Mesendoderm (in vitro differentiated cells): ENCODE data around the gene ZDHHC9.

Source experiments
- DNase-seq: peaks from one replicate; pipeline ENCODE4 v3.0.0; 2013
- H2AK5ac ChIP-seq: 2 replicates; pipeline ENCODE4 v1.6.1; 2013; ENCODE audit warnings: low read length, inconsistent platforms
- H2BK120ac ChIP-seq: 2 replicates; pipeline ENCODE4 v1.6.1; 2013; ENCODE audit warnings: low read depth, mild to moderate bottlenecking, low read length, moderate library complexity, mixed read lengths
- H2BK15ac ChIP-seq: replicated peaks from 2 replicates; pipeline ENCODE4 v1.6.1; 2013; ENCODE audit warnings: low read depth, mild to moderate bottlenecking, moderate library complexity
- H2BK5ac ChIP-seq: 2 replicates; pipeline ENCODE4 v1.6.1; 2013; ENCODE audit warnings: low read length, inconsistent platforms
- H3K18ac ChIP-seq: 2 replicates; pipeline ENCODE4 v1.6.1; 2013; ENCODE audit warnings: mild to moderate bottlenecking, low read length, mixed read lengths
- H3K23ac ChIP-seq: one replicate; pipeline ENCODE4 v1.6.1; 2013; ENCODE audit warnings: low read length
- H3K27ac ChIP-seq: 2 replicates; pipeline ENCODE4 v1.5.1; 2013; ENCODE audit warnings: low read depth, mild to moderate bottlenecking, inconsistent platforms, low read length, moderate library complexity
- H3K27me3 ChIP-seq: 2 replicates; pipeline ENCODE4 v1.6.1; 2013; ENCODE audit warnings: low read length, control low read depth, mild to moderate bottlenecking, inconsistent platforms; ENCODE audit not compliant: insufficient read depth, poor library complexity
- H3K36me3 ChIP-seq: 2 replicates; pipeline ENCODE4 v1.6.1; 2013; ENCODE audit warnings: low read length, inconsistent platforms; ENCODE audit not compliant: control insufficient read depth, insufficient read depth
- H3K4ac ChIP-seq: one replicate; pipeline ENCODE4 v1.6.1; 2013; ENCODE audit warnings: low read depth, mild to moderate bottlenecking, low read length, moderate library complexity
- H3K4me1 ChIP-seq: 2 replicates; pipeline ENCODE4 v1.6.1; 2013; ENCODE audit warnings: low read depth, low read length, inconsistent platforms; ENCODE audit not compliant: control insufficient read depth
- H3K4me2 ChIP-seq: 2 replicates; pipeline ENCODE4 v1.6.1; 2013; ENCODE audit warnings: low read length
- H3K4me3 ChIP-seq: 2 replicates; pipeline ENCODE4 v1.5.1; 2013; ENCODE audit warnings: mild to moderate bottlenecking, low read length
- H3K56ac ChIP-seq: one replicate; pipeline ENCODE4 v1.6.1; 2013; ENCODE audit warnings: low read length
- H3K79me1 ChIP-seq: 2 replicates; pipeline ENCODE4 v1.6.1; 2013; ENCODE audit warnings: low read length, inconsistent platforms
- H3K79me2 ChIP-seq: 2 replicates; pipeline ENCODE4 v1.6.1; 2013; ENCODE audit warnings: mild to moderate bottlenecking, low read length; ENCODE audit not compliant: control insufficient read depth, insufficient read depth
- H3K9ac ChIP-seq: 2 replicates; pipeline ENCODE4 v1.6.1; 2013; ENCODE audit warnings: low read length, inconsistent platforms
- H4K5ac ChIP-seq: one replicate; pipeline ENCODE4 v1.6.1; 2013; ENCODE audit warnings: low read length
- H4K8ac ChIP-seq: one replicate; pipeline ENCODE4 v1.6.1; 2013; ENCODE audit warnings: low read depth, mild to moderate bottlenecking, control low read depth, low read length, moderate library complexity
- WGBS: extraction: QIAGEN DNeasy Blood & Tissue Kit; methylation state at CpG from one replicate; pipeline ENCODE4 v1.1.7; 2013; ENCODE audit warnings: low lambda C conversion rate, missing lambda C conversion rate; ENCODE audit not compliant: insufficient coverage; ENCODE audit errors: extremely low coverage; 5-methylcytosine and 5-hydroxymethylcytosine counted together

ZDHHC9 gene

DNA sequence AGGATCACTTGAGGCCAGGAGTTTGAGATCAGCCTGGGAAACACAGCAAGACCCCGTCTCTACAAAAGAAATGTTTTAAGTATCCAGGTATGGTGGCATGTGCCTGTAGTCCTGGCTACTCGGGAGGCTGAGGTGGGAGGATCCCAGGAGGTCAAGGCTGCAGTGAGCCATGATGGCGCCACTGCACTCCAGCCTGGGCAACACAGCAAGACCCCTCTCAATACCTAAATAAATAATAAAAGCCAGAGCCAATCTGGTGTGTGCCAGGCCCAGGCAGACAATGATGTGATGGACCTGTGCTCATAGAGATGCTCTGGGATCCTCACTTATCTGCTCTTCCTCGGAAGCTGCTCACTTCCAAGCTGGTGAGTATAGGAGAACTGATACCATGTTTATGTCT, 82.1 kb downstream of the ZDHHC9 start:
- Histone ChIP-seq H3K36me3 (no peaks in the 10 kb centered on the region), H3K79me1 (no peaks in the 10 kb centered on the region), H3K23ac (no peak overlapping the region), H2BK5ac (no peak overlapping the region), H3K4ac (no peak overlapping the region), H3K56ac (no peak overlapping the region), H3K4me1 (no peaks in the 10 kb centered on the region), H2BK15ac (no peak overlapping the region), H3K9ac (no peak overlapping the region), H2AK5ac (no peak overlapping the region), H3K4me3 (no peak overlapping the region), H3K27ac (no peak overlapping the region), H3K18ac (no peak overlapping the region), H3K4me2 (no peak overlapping the region), H2BK120ac (no peak overlapping the region), H4K5ac (no peak overlapping the region), H3K79me2 (no peaks in the 10 kb centered on the region), H4K8ac (no peak overlapping the region), H3K27me3 (no peaks in the 10 kb centered on the region)
- DNase-seq: no peak
- WGBS: no CpG with 5 or more reads among the region's 4 CpGs

- no peak overlapping the region for H3K23ac ChIP-seq
- WGBS: no CpG with 5 or more reads among the region's 6 CpGs
- no peaks in the 10 kb centered on the region for H3K4me1 ChIP-seq
- no peaks in the 10 kb centered on the region for H3K27me3 ChIP-seq
- H3K79me1 ChIP-seq: no peaks in the 10 kb centered on the region
- H3K27ac ChIP-seq: no peak overlapping the region
- H2BK15ac ChIP-seq: no peak overlapping the region
- H3K79me2 ChIP-seq: no peaks in the 10 kb centered on the region
- H4K8ac ChIP-seq: no peak overlapping the region
- no peaks in the 10 kb centered on the region for H3K36me3 ChIP-seq
- H4K5ac ChIP-seq: no peak overlapping the region
- no peak overlapping the region for H2BK5ac ChIP-seq
- no peak overlapping the region for H3K4ac ChIP-seq
- no peak overlapping the region for H3K9ac ChIP-seq
- no peak for DNase-seq
- H2AK5ac ChIP-seq: no peak overlapping the region
- no peak overlapping the region for H3K56ac ChIP-seq
- H3K18ac ChIP-seq: no peak overlapping the region
- H3K4me2 ChIP-seq: no peak overlapping the region
- H3K4me3 ChIP-seq: no peak overlapping the region
- H2BK120ac ChIP-seq: no peak overlapping the region
Measured at GRCh38 chrX:129760981-129761380, 82.7 kb downstream of the ZDHHC9 start.

DNA sequence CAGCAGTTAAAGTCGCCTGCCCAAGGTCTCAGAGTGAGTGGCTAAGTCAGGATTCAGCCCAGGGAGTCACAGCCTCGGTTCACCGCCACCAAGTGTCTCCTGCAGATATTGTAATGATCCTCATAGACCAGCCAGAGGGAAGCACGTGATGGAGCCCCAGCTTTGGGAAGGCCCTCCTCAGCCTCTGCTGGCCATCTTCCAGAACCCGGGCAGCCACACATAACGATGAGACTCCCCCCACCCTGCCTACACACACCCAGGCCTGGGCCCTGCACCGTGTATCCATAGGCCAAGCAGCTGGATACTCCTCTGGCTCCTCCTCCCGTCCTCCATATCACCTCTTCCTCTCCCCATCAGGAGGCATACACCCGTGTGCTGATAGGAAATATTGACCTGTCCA, 83.5 kb downstream of the ZDHHC9 start:
- WGBS: no CpG with 5 or more reads among the region's 9 CpGs
- no peak for DNase-seq

GRCh38 chrX:129759576-129760061, 84.1 kb downstream of the ZDHHC9 start:
- H3K4me1 ChIP-seq: no peaks in the 10 kb centered on the region
- H3K56ac ChIP-seq: no peak overlapping the region
- no peak overlapping the region for H2BK5ac ChIP-seq
- DNase-seq: no peak
- H3K18ac ChIP-seq: no peak overlapping the region
- H4K8ac ChIP-seq: no peak overlapping the region
- no peak overlapping the region for H3K4ac ChIP-seq
- H3K9ac ChIP-seq: no peak overlapping the region
- H3K36me3 ChIP-seq: no peaks in the 10 kb centered on the region
- no peak overlapping the region for H4K5ac ChIP-seq
- no peak overlapping the region for H3K23ac ChIP-seq
- H3K27me3 ChIP-seq: no peaks in the 10 kb centered on the region
- H2BK120ac ChIP-seq: no peak overlapping the region
- H3K4me3 ChIP-seq: no peak overlapping the region
- no peaks in the 10 kb centered on the region for H3K79me2 ChIP-seq
- no peaks in the 10 kb centered on the region for H3K79me1 ChIP-seq
- H2BK15ac ChIP-seq: no peak overlapping the region
- no peak overlapping the region for H2AK5ac ChIP-seq
- H3K4me2 ChIP-seq: no peak overlapping the region
- H3K27ac ChIP-seq: no peak overlapping the region
- WGBS: no CpG with 5 or more reads among the region's 14 CpGs

More for the DNA sequence above, 83.5 kb downstream of the ZDHHC9 start:
- Histone ChIP-seq H3K9ac (no peak overlapping the region), H3K4me1 (no peaks in the 10 kb centered on the region), H2BK15ac (no peak overlapping the region), H4K8ac (no peak overlapping the region), H3K18ac (no peak overlapping the region), H3K4me3 (no peak overlapping the region), H3K36me3 (no peaks in the 10 kb centered on the region), H3K79me1 (no peaks in the 10 kb centered on the region), H3K56ac (no peak overlapping the region), H2BK5ac (no peak overlapping the region), H2BK120ac (no peak overlapping the region), H3K23ac (no peak overlapping the region), H3K79me2 (no peaks in the 10 kb centered on the region), H3K4me2 (no peak overlapping the region), H3K27me3 (no peaks in the 10 kb centered on the region), H3K4ac (no peak overlapping the region), H2AK5ac (no peak overlapping the region), H3K27ac (no peak overlapping the region), H4K5ac (no peak overlapping the region)

- peak; percentile 65 for DNase-seq
- Histone ChIP-seq H3K4me3 (no peak overlapping the region), H2BK15ac (no peak overlapping the region), H3K4ac (no peak overlapping the region), H4K8ac (no peak overlapping the region), H2AK5ac (no peak overlapping the region), H4K5ac (no peak overlapping the region), H2BK5ac (no peak overlapping the region), H3K79me1 (no peaks in the 10 kb centered on the region), H3K27ac (no peak overlapping the region), H3K18ac (no peak overlapping the region), H3K27me3 (no peaks in the 10 kb centered on the region), H3K4me2 (no peak overlapping the region), H3K4me1 (no peaks in the 10 kb centered on the region), H3K79me2 (no peaks in the 10 kb centered on the region), H3K23ac (no peak overlapping the region), H2BK120ac (no peak overlapping the region), H3K56ac (no peak overlapping the region), H3K36me3 (no peaks in the 10 kb centered on the region), H3K9ac (no peak overlapping the region)
- WGBS: no CpG with 5 or more reads among the region's 18 CpGs
Measured at GRCh38 chrX:129755779-129756650, 87.7 kb downstream of the ZDHHC9 start.
